ENCODE measurements around the gene RHBDD1.

The RHBDD1 gene

GRCh38 chr2:226845386-226846116 is 9.7 kb downstream of the RHBDD1 start:
- DNase-seq (ENCODE audit: low spot score), result no peak

DNA sequence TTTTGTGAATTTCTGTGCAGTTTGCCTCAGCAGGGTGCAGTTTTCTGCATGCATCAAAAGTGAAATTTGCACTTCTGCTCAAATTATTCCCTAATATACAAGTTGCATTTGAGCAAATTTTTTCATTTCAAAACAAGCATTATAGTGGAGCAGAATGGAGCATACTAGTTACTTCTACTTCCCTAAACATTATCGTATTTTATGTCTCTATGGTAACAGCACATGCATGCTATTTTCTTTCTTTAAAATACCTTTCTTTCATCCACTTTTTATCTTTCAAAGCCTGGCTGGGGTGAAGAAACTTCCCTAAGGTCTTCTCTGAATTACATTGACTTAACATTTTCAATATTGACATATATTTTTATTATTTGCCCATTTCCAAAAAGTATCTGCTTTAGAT is 11.2 kb downstream of the RHBDD1 start:
- no peak for DNase-seq (ENCODE audit: low spot score)

- DNase-seq (ENCODE audit: low spot score), result no peak
Observed at GRCh38 chr2:226847511-226847910, 11.7 kb downstream of the RHBDD1 start.

- peak; percentile 29 for DNase-seq (ENCODE audit: low spot score)
Observed at GRCh38 chr2:226849349-226849748, 13.5 kb downstream of the RHBDD1 start.

- no peak for DNase-seq (ENCODE audit: low spot score)
Observed at GRCh38 chr2:226850024-226850423, 14.2 kb downstream of the RHBDD1 start.

DNA sequence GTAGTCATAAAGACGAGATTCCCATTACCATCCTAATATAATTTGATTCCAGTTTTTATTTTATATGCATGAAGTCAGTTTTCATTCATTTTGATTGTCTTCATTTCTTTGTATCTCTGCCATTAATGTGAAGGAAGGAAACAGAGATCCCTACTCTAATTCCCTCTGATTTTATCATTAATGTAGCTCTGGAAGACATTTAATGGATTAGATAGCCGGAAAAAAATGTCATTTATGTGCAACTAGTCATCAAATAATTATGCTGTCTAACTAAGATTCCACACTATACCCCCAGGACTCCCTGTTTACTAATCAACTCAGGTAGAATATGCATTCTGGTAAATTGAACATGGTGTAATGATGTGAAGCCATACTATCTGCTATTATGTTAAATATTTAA is 19.9 kb downstream of the RHBDD1 start:
- DNase-seq (ENCODE audit: low spot score), result no peak

DNA sequence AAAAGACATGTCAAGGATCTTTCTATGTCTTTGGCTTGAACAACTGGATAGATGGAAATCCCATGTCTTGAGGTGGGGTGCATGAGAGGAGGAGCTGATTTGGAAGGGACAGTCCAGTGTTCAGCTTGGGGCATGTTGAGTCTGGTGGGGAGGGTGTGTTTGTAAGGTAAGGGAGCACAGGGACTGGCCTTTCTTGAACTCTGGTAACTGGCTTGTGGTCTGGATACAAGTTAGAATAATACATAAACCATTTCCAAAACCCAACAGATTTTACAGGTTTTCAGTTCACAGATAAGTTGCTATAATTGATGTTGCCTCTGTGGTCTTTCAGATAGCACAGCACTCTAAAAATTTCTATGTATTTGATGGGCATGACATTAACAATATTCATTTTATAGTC is 24.2 kb downstream of the RHBDD1 start:
- no peak for DNase-seq (ENCODE audit: low spot score)

- DNase-seq (ENCODE audit: low spot score), result no peak
Observed at GRCh38 chr2:226862623-226863022, 26.8 kb downstream of the RHBDD1 start.

GRCh38 chr2:226865273-226865672 is 29.4 kb downstream of the RHBDD1 start:
- no peak for DNase-seq (ENCODE audit: low spot score)

DNA sequence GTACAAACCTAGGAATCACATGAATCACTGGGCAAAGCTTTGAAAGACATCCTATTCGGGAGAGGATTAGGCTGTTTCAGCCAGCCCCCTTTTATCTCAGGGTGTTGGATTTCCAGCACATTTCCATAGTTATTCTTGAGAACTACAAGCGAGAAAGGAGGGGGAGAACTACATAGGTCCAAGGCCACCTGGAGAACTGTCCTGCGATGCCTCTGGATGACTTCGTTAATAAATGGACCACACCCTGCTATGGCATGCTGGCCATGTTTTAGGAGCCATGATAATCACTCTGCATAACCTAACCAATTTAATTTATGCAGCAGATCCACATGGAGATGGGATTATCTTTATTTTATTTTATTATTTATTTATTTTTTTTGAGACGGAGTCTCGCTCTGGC is 29.9 kb downstream of the RHBDD1 start:
- DNase-seq (ENCODE audit: low spot score), result no peak

DNA sequence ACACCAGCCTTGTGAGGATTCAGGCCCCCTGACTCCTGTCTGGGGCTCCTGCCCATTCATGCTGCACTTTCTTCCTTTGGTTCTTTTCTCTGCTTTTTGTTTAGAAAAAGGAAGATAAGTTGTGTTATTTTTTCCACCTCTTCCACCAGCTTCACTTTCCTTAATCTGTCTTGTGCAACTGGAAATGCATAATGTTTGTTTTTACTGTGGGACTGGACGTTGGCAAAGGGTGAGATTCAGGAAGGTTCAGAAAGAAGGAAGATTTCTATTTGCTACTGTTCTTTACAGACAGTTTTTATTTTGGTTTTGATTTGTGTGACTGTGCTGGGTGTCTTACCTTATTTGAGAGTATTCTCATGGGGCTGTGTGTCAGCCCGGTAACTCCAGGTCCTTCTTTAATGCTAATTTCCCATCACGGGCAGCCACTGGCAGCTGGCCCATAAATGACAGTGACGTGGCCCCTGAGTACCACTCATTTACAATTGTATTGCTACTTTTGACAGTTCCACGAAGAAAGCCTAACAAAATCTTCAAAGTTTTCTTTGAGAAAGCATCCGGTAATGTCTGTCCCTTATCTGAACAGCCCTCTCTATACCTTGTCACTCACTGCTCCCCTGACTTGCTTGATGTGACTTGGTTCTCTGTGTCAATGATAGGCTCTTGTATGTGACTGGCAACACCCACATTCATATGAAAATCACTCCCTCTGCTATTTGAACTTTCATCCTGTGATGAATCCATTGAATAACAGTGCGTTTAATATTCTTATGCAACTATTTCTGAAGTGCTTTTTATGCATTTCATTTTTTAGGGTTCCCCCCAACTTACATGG is 32.7 kb downstream of the RHBDD1 start:
- no peak for DNase-seq (ENCODE audit: low spot score)

DNA sequence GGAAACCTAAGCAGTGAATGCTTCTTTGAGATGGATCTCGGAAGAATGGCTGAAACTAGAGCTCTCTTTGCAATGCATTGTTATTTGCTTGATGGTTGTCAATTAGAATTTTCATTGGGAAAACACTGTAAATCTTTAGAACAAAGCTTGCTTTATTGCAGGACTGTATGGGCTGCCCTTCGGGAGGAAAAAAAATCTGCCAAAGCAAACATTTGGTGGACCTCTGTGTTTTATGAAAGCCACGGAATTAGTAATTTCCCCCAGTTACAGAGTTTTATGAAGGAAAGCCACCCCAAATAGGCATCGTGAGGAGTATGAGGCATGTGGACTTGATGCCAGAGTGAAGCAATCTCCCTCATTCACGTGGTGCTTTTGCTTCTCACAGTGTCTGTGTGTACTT is 33.5 kb downstream of the RHBDD1 start:
- no peak for DNase-seq (ENCODE audit: low spot score)

- DNase-seq (ENCODE audit: low spot score), result no peak
Observed at GRCh38 chr2:226873051-226873620, 37.3 kb downstream of the RHBDD1 start.

GRCh38 chr2:226873826-226874225 is 38.0 kb downstream of the RHBDD1 start:
- DNase-seq (ENCODE audit: low spot score), result no peak

- DNase-seq (ENCODE audit: low spot score), result no peak
Observed at GRCh38 chr2:226874749-226875148, 38.9 kb downstream of the RHBDD1 start.

- no peak for DNase-seq (ENCODE audit: low spot score)
Observed at GRCh38 chr2:226875438-226876225, 39.8 kb downstream of the RHBDD1 start.

DNA sequence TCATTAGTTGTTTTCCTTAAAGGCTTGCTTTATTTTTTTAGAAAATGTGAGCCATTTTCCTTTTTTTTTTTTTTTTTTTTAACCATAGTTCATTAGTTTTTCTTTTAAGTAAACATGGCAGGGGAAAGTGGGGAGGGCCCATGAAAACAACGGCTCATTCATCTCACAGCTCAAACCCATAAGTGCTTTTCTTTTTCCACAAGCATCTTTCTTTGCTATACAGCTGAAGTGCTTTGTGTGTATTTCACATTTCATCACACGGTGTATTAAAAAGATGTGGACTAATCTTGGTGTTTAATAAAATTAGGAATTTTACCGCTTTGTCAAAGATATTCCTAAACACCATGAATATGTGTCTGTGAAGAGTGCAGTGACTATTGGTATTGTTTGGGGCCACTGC is 41.6 kb downstream of the RHBDD1 start:
- no peak for DNase-seq (ENCODE audit: low spot score)

DNA sequence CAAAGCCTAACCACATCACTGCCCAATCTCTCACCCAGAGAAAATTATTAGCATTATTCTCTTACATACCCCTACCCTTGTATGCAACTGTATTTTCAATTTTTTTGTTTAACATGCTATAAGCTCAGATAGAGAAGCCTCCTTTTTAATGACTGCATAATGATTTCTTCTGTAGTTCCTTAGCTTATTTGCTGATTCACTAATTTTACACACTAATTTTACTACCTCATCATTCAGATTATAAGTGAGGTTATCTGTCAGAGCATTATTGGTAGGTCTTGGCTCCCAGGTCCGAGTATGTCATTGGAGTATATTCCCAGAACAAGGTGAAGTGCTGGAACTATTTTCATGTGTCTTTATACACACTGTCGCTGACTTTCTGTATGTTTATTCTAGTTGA is 45.4 kb downstream of the RHBDD1 start:
- DNase-seq (ENCODE audit: low spot score), result no peak

GRCh38 chr2:226882606-226883005 is 46.8 kb downstream of the RHBDD1 start:
- no peak for DNase-seq (ENCODE audit: low spot score)

DNA sequence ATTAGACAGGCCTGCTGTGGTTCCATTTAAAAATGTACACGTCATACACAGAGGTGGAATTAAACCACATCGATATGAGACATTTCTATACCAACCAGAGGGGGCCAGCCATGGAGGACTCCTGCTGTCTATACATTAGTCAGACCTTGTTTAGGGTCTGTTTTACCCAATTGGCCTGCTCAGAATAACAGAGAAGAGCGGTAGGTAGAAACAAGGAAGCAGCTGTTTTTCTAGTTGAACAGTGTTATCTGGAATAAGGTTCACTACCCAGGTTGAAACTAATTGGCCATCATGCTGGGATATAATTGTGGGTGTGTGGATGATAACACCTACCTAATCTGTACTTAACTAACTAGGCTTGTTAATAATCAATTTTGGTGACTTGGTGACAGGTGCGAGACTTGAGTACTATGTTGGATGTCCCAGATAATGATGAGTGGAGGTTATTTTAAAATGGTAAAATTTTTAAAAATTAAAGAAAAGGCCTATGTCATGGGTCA is 47.5 kb downstream of the RHBDD1 start:
- no peak for DNase-seq (ENCODE audit: low spot score)

- DNase-seq (ENCODE audit: low spot score), result no peak
Observed at GRCh38 chr2:226884166-226884565, 48.3 kb downstream of the RHBDD1 start.

GRCh38 chr2:226885769-226886435 is 50.0 kb downstream of the RHBDD1 start:
- DNase-seq (ENCODE audit: low spot score), result no peak
